Heart right ventricle (tissue), 16 donors: ENCODE measurements around the gene CCT4. TPM values are rescaled to one million over a fixed set of nuclear protein-coding genes. Genes with fewer than 3 reads are reported as not detected.

Source experiments
- ATAC-seq, 8 donors: fragments of 200-7000 bp; cut with Tn5 transposase; one replicate each; pipeline ENCODE4 v1.9.1; 2020; ENCODE audit warnings: mild to moderate bottlenecking in 8 of 8, moderate library complexity in 8 of 8, moderate number of reproducible peaks in 1 of 8
- DNase-seq, 2 donors: peaks; one replicate each; pipeline ENCODE4 v3.0.0-alpha.2; 2020
- H3K27ac ChIP-seq, 10 donors: fragments of 200-600 bp; sonication (generic) in 2 of 10; one replicate each; pipeline versions ENCODE4 v1.5.0 to v1.8.0; 2020 to 2022; ENCODE audit warnings: mild to moderate bottlenecking in 3 of 10
- H3K27me3 ChIP-seq, 7 donors: fragments of 200-600 bp; one replicate each; pipeline ENCODE4 v1.8.0; 2021 to 2022; ENCODE audit warnings: mild to moderate bottlenecking in 2 of 7
- H3K36me3 ChIP-seq, 9 donors: fragments of 200-600 bp; sonication (generic) in 1 of 9; one replicate each; pipeline versions ENCODE4 v1.5.0 to v1.8.0; 2020 to 2022; ENCODE audit warnings: mild to moderate bottlenecking in 2 of 9
- H3K4me1 ChIP-seq, 9 donors: fragments of 200-600 bp; sonication (generic) in 1 of 9; one replicate each; pipeline versions ENCODE4 v1.5.0 to v1.8.0; 2020 to 2022; ENCODE audit warnings: mild to moderate bottlenecking in 4 of 9
- H3K4me3 ChIP-seq, 10 donors: fragments of 200-600 bp; sonication (generic) in 2 of 10; one replicate each; pipeline versions ENCODE4 v1.5.0 to v1.8.0; 2020 to 2022; ENCODE audit warnings: mild to moderate bottlenecking in 7 of 10, moderate library complexity in 2 of 10
- H3K9me3 ChIP-seq, 11 donors: fragments of 200-600 bp in 10 of 11; sonication (generic) in 2 of 11; one replicate each; pipeline versions ENCODE4 v1.5.0 to v1.8.0; 2013 to 2022; ENCODE audit warnings: mild to moderate bottlenecking in 2 of 11, control low read depth in 1 of 11, moderate library complexity in 1 of 11
- CTCF ChIP-seq, 9 donors: fragments of 200-600 bp; sonication (generic) in 2 of 9; IDR thresholded peaks; one replicate each; pipeline versions ENCODE4 v1.5.0 to v1.8.0; 2021 to 2022; ENCODE audit warnings: antibody characterized with exemption in 9 of 9, mild to moderate bottlenecking in 5 of 9, moderate library complexity in 1 of 9
- WGBS, 2 donors: extraction: QIAGEN DNeasy Blood & Tissue Kit; methylation state at CpG; one replicate each; pipeline ENCODE4 v1.1.7; 2013; ENCODE audit warnings: inconsistent platforms in 1 of 2; 5-methylcytosine and 5-hydroxymethylcytosine counted together
- intact Hi-C, 10 donors: fragments of 100-400 bp; cut with DNase I; formaldehyde crosslinking; loops; one replicate each; pipeline versions ENCODE4 v1.11.1 to v1.14.2; 2022
- polyA plus RNA-seq, 2 donors: library from polyadenylated mRNA; stranded (reverse); fragments of 200-250 nt; gene quantifications; one replicate each; pipeline ENCODE4 v1.2.3, GENCODE V29; 2013
- total RNA-seq, 10 donors: library from RNA; stranded (reverse); fragmentation: NEBNext Ultra II Directional in 3 of 10; extraction: Animal tissue kit (Norgen Biotek cat#: 25700) in 3 of 10; gene quantifications; one replicate each; pipeline versions ENCODE4 v1.2.1 to v1.2.4, GENCODE V29; 2021 to 2023
- donor health status: Arrhythmogenic right ventricular cardiomyopathy.
- donor health status: ischemic (EF 13 %, LVEDD 7.1; RV severe dilation, severe dysfunction).
- donor health status: healthy with polysubstance abuse.
- donor health status: DM: no; HTN: yes; CAD: no.
- donor health status: DM: no; HTN: no; CAD: no.
- donor health status: ischemic (EF 25% LVEDD 6.9; RV normal size, moderate dysfunction).
- donor health status: ischemic (EF 25% LVEDD 5.7; RV mildly dilated, moderate dysfunction).
- donor health status: healthy.
- donor health status: DM: yes; HTN: yes; CAD: no.
- donor health status: Ischemic cardiomyopathy.
- donor health status: ischemic (EF 35%, LVEDD 5.7; RV mildly dilated, moderate dysfunction).
- donor health status: nonischemic (EF 11% LVEDD 7.7; RV severe dilation, severe dysfunction).
- donor health status: DM: yes; HTN: yes; CAD: no.
- donor health status: PGD.
- donor health status: ischemic (EF 29% LVEDD 5.4; RV normal size, mild dysfunction).
- donor health status: nonischemic (EF 23%, LVEDD 6.1; RV moderate dilation, normal function).

Gene CCT4
- total and polyA plus RNA-seq, 12 donors = 27.0 to 133 (median 98.7) TPM

- intact Hi-C loops = no loop called here
- Histone ChIP-seq H3K9me3 (no peaks in the 10 kb centered on the region), H3K4me3 (no peak overlapping the region), H3K27me3 (no peaks in the 10 kb centered on the region), H3K36me3 (peaks cover 0 to 27% (median 0%) of the 10 kb centered on the region in 9 donors), H3K27ac (no peak overlapping the region), H3K4me1 (no peaks in the 10 kb centered on the region)
- DNase-seq = no peak
- 95 to 97% methylated on average over 3 of the region's 3 CpGs for WGBS, 2 donors
- no peak for ATAC-seq
- no peak for TF ChIP-seq CTCF (IDR thresholded peaks at IDR 0.05)
Observed at GRCh38 chr2:61841286-61841685, 47.2 kb downstream of the CCT4 start.

GRCh38 chr2:61834893-61835292, 53.6 kb downstream of the CCT4 start:
- intact Hi-C loops = no loop called here
- Histone ChIP-seq H3K27ac (no peak overlapping the region), H3K4me1 (no peaks in the 10 kb centered on the region), H3K4me3 (no peak overlapping the region), H3K9me3 (no peaks in the 10 kb centered on the region), H3K36me3 (peaks cover 0 to 11% (median 0%) of the 10 kb centered on the region in 9 donors), H3K27me3 (no peaks in the 10 kb centered on the region)
- ATAC-seq (no peak), DNase-seq (no peak)
- 98% methylated on average over 1 of the region's 1 CpG for WGBS, 2 donors
- no peak for TF ChIP-seq CTCF (IDR thresholded peaks at IDR 0.05)

- intact Hi-C loops = no loop called here
- Histone ChIP-seq H3K9me3 (no peaks in the 10 kb centered on the region), H3K36me3 (peaks cover 0 to 9% (median 0%) of the 10 kb centered on the region in 9 donors), H3K4me3 (no peak overlapping the region), H3K27ac (no peak overlapping the region), H3K4me1 (no peaks in the 10 kb centered on the region), H3K27me3 (no peaks in the 10 kb centered on the region)
- ATAC-seq (no peak), DNase-seq (no peak)
- 95 to 98% methylated on average over 1 of the region's 1 CpG for WGBS, 2 donors
- TF ChIP-seq CTCF (IDR thresholded peaks at IDR 0.05) = no peak
Observed at GRCh38 chr2:61833971-61834370, 54.5 kb downstream of the CCT4 start.

GRCh38 chr2:61832183-61832841, 56.1 kb downstream of the CCT4 start:
- 80 to 82% methylated on average over 11 of the region's 11 CpGs for WGBS, 2 donors
- Histone ChIP-seq H3K4me1 (no peaks in the 10 kb centered on the region), H3K36me3 (peaks cover 0 to 9% (median 0%) of the 10 kb centered on the region in 9 donors), H3K27me3 (no peaks in the 10 kb centered on the region), H3K27ac (no peak overlapping the region), H3K9me3 (no peaks in the 10 kb centered on the region), H3K4me3 (no peak overlapping the region)
- ATAC-seq (no peak), DNase-seq (no peak)
- no peak for TF ChIP-seq CTCF (IDR thresholded peaks at IDR 0.05)
- intact Hi-C loops = no loop called here
